Muscle layer of colon (tissue), 2 donors: ENCODE results near the gene CIRBP.

ENCODE experiments used
- H3K27ac ChIP-seq: one replicate; pipeline ENCODE4 v1.7.0; 2013; ENCODE audit warnings: low read depth, mild to moderate bottlenecking, low read length, moderate library complexity
- H3K27me3 ChIP-seq, 2 donors: one replicate each; pipeline ENCODE4 v1.7.0; 2013; ENCODE audit warnings: low read length in 2 of 2, mild to moderate bottlenecking in 2 of 2; ENCODE audit not compliant: insufficient read depth in 2 of 2, control insufficient read depth in 1 of 2
- H3K36me3 ChIP-seq: one replicate; pipeline ENCODE4 v1.7.0; 2013; ENCODE audit warnings: mild to moderate bottlenecking, low read length; ENCODE audit not compliant: insufficient read depth
- H3K4me1 ChIP-seq: one replicate; pipeline ENCODE4 v1.7.0; 2013; ENCODE audit warnings: mild to moderate bottlenecking, low read length; ENCODE audit not compliant: insufficient read depth
- H3K4me3 ChIP-seq, 2 donors: one replicate each; pipeline ENCODE4 v1.7.0; 2013; ENCODE audit warnings: low read length in 2 of 2, low read depth in 1 of 2, mild to moderate bottlenecking in 1 of 2, moderate library complexity in 1 of 2
- H3K9ac ChIP-seq: one replicate; pipeline ENCODE4 v1.7.0; 2013; ENCODE audit warnings: low read length
- H3K9me3 ChIP-seq: one replicate; pipeline ENCODE4 v1.7.0; 2013; ENCODE audit warnings: mild to moderate bottlenecking, low read length
- donor health status: abdominal sarcoma.
- donor health status: Adenocarcinoma of cecum.

Gene CIRBP

DNA sequence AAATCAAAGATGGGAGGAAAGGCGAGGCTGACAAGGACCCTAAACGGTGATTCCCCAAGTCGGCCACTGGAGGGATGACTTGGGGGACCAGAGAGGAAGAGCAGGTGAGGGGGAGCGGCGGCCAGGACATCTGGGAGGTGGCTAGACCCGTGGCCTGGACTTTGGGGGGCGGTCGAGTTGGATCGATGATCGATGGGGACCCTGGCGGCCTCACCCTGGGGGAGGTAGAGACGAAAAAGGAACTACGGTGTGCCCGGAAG is 7.7 kb upstream of the CIRBP start:
- Histone ChIP-seq H3K4me3 (peak overlapping the region; percentile 55 to 67), H3K9ac (peak overlapping the region; percentile 63), H3K27me3 (no peaks in the 10 kb centered on the region), H3K36me3 (peaks cover 19% of the 10 kb centered on the region), H3K4me1 (peaks cover 41% of the 10 kb centered on the region), H3K27ac (peak overlapping the region; percentile 81), H3K9me3 (no peaks in the 10 kb centered on the region)

DNA sequence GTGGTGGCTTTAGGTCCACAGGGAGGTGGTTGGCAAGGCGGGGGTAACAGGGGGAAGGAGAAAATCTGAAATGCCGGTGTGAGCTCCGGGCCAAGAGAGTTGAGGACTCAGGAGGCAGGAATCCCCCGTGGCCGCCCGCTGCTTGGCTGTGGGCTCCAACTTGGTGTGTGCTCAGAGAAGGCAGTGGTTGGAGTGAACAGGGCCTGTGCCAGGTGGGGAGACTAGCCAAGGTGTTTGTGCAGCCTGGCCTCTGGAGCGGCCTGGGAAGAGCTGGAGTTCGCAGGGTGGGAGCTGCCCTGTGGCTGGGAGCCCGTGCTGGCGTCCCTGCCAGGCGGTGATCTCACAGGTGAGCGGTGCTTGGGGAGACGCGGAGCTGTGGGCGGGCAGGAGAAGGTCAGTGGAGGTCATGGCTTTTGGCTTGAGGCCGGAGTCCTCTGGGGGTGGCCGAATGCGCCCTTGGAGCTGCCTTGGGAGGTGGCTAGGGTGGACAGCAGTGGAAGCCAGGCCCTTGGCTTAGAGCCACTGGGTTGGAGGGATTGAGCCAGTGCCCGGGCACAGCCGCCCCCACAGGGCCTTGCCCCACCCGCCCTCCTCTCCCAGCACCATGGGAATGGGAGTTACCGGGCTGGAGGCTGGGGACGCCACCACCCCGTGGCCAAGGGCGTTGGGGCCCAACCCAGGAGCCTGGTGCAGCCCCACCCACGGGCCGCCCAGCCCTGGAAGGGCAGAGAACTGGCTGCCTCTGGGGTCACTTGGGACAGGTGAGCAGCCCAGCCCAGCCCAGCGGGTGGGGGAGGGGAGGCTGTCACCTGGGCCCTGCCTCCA is 7.1 kb upstream of the CIRBP start:
- Histone ChIP-seq H3K9ac (peak overlapping the region; percentile 63), H3K4me1 (peaks cover 41% of the 10 kb centered on the region), H3K9me3 (no peaks in the 10 kb centered on the region), H3K4me3 (peak overlapping the region; percentile 55 to 67), H3K36me3 (peaks cover 14% of the 10 kb centered on the region), H3K27ac (peak overlapping the region; percentile 81), H3K27me3 (no peaks in the 10 kb centered on the region)

DNA sequence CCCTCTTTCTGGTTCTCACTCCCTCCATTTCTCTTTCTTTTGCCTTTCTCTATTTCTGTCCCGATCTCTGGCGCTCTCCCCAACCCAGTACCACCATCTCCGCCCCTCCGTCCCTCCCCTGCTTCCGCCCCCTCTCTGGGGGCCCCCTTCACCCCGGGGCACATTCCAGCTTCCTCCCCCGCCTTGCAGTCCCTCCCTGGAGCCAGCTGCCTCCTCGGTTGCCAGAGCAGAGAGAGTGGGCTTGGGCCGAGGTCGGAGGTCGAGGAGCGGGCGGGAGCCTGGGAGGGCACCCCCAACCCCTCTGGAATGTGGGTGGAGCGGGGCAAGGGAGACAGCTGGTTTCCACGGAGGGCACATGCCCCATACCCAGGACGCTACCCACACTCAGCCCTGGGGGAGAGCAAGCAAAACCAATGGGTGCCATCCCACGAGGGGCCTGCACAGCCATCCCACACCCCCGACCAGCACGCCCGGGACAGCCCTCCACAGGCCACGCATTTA is 6.5 kb upstream of the CIRBP start:
- no peak overlapping the region for H3K27ac ChIP-seq
- no peaks in the 10 kb centered on the region for H3K9me3 ChIP-seq
- peaks cover 8% of the 10 kb centered on the region for H3K36me3 ChIP-seq
- no peaks in the 10 kb centered on the region for H3K27me3 ChIP-seq
- H3K4me3 ChIP-seq: no peak overlapping the region
- peaks cover 47% of the 10 kb centered on the region for H3K4me1 ChIP-seq
- no peak overlapping the region for H3K9ac ChIP-seq

DNA sequence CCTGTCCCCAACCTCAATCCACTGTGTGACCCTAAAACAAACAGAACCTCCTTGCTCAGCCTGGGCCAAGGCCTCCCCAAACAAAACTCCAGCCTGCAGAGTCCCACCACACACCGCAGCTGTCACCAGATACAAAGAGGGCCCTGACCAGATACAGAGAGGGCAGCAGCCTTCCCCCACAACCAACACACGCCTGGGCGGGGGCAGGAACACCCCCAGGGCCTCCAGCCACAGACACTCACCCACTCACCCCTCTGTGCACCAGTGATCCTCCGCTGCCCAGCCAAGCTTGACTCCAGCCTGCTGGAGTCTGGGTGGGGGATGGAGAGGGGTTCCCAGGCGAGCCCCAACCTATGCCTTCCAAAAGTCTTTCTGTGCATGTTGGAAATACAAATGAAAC is 5.9 kb upstream of the CIRBP start:
- Histone ChIP-seq H3K9me3 (no peaks in the 10 kb centered on the region), H3K9ac (no peak overlapping the region), H3K4me3 (no peak overlapping the region), H3K36me3 (peaks cover 3% of the 10 kb centered on the region), H3K27ac (no peak overlapping the region), H3K4me1 (peaks cover 49% of the 10 kb centered on the region), H3K27me3 (no peaks in the 10 kb centered on the region)

DNA sequence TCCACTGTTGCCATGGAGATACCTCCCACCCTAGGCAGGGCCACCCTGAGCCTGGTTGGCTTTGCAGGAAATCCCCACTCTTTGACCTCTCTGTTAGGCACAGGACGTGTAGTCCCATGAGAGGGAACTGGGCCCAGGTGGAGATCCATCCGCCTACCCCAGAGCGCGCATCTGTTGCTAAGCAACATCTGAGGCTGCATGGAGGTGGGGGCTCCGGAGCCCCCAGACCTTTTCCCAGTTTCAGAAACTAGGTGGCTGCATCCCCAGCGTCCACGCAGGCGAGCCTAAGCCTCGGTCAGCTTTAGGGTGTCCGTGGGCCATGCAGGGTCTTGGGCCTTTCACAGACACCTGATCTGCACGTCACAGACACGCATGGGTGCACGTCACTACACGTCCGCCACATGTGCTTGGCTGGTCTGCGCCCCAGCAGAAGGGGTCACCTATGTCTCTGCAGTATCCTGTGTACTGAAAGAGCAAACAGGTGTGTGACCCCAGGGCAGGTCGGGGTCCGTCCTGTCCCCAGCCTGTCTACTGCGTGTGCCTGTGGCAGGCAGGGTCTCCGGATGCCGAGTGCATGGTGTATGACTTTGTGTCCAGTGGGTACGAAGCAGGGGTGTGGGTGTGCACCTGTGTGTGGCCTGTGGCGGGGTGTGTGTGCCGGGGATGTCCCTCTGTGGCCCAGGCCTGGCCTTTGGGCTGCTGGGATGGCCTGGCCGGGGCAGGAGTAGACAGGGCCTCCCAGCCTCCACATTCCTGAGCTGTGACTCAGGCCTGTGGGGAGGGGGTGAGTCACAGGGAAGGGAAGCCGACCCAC is 4.1 kb upstream of the CIRBP start:
- H3K27ac ChIP-seq: peak overlapping the region; percentile 93
- H3K9ac ChIP-seq: no peak overlapping the region
- H3K9me3 ChIP-seq: no peaks in the 10 kb centered on the region
- H3K36me3 ChIP-seq: no peaks in the 10 kb centered on the region
- no peaks in the 10 kb centered on the region for H3K27me3 ChIP-seq
- H3K4me3 ChIP-seq: no peak overlapping the region
- peaks cover 49% of the 10 kb centered on the region for H3K4me1 ChIP-seq

DNA sequence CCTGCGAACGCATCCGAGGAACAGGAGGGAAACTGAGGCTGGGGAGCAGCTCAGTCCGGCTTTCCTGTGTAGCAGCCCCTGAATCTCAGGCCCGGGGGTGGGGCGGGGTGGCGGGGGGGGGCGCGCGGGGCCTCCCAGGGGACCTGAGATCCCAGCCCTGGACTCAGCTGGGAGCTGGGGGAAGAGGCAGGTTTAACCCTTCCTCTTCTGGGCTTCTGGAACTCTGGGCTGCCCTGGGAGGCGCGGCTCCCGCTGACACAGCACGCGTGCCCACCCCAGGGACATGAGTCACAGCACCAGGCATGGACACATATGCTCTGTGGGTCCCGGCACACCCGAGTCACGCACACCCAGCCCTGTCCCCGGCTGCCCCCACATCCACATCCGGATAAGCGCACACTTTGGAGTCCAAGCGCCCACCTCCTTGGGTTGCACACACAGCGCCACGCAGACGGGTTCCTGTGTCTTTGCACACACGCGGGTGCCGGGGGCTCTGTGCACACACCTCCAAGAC is 3.5 kb upstream of the CIRBP start:
- H3K9ac ChIP-seq: no peak overlapping the region

DNA sequence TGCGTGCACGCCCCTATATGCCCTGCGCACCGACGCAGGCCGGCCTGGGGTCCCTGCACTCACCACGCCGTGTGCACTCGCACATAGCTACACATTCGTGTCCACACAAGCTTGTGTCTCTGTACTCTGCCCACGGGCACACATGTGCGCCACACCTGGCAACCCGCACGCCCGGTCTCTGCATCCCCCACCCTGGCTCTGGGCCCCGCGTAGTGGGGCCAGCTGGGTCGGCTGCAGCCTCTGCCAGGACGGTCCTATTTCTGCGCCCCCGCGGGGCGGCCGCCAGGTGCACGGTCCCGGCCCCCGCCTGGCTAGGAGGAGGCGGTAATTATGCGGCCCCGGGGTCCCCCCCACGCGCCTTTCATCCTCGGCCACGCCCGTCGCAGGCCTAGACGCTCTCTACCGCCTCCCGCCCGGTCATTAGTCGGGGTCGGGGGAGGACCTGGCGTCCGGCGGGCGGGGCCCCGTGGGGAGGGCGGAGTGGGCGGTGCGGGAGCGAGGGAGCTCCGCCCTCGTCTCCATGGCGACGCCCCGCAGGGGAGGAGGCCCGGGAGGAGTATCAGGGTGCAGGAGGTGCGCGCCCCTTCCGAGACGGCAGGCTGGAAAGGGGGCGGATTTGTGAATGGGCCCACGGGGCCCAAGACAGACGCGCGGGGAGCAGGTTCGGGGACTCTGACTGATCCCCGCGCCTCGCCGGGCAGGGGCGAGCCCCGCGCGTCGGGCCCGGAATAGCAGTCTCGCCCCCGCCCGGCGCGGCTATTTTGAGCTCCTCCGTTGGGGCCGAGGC is 2.8 kb upstream of the CIRBP start:
- peaks cover 8% of the 10 kb centered on the region for H3K36me3 ChIP-seq
- no peak overlapping the region for H3K9ac ChIP-seq
- H3K27ac ChIP-seq: peak overlapping the region; percentile 93
- no peaks in the 10 kb centered on the region for H3K27me3 ChIP-seq
- H3K9me3 ChIP-seq: no peaks in the 10 kb centered on the region
- peaks cover 50% of the 10 kb centered on the region for H3K4me1 ChIP-seq
- peak overlapping the region; percentile 28 to 70 for H3K4me3 ChIP-seq

More for the DNA sequence above, 3.5 kb upstream of the CIRBP start:
- Histone ChIP-seq H3K4me3 (peak overlapping the region; percentile 28 to 70), H3K9me3 (no peaks in the 10 kb centered on the region), H3K27ac (peak overlapping the region; percentile 93), H3K27me3 (no peaks in the 10 kb centered on the region), H3K36me3 (peaks cover 2% of the 10 kb centered on the region), H3K4me1 (peaks cover 46% of the 10 kb centered on the region)

DNA sequence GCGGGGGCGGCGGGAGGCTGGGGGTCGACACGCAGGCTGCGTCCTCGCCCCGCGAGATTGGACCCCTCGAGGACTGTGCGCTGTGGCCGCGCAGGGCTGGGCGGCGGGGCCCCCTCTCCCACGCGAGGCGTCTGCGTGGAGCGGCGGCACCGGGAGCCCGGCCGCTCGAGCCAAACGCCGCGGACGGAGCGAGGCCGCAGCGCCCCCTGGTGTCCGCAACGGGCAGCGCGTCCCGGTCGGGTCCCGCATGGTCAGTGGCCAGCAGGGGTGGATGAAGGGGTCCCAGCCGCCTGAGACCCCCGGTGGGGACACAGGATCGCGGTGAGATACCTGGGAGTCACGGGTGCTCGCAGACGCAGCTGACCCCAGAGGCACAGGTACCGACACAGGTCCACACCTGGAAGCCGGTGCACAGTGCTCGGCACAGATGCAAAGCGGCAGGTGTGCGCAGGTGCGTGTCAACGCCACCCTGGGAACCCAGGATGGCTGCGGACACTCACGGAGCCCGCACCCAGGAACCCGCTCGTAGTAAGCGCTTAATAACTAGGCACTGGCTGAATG is 2.1 kb upstream of the CIRBP start:
- H3K27me3 ChIP-seq: no peaks in the 10 kb centered on the region
- peak overlapping the region; percentile 27 for H3K9ac ChIP-seq
- no peaks in the 10 kb centered on the region for H3K9me3 ChIP-seq
- H3K27ac ChIP-seq: peak overlapping the region; percentile 93
- H3K4me1 ChIP-seq: peaks cover 50% of the 10 kb centered on the region
- H3K36me3 ChIP-seq: peaks cover 15% of the 10 kb centered on the region
- H3K4me3 ChIP-seq: peak overlapping the region; percentile 41 to 70

DNA sequence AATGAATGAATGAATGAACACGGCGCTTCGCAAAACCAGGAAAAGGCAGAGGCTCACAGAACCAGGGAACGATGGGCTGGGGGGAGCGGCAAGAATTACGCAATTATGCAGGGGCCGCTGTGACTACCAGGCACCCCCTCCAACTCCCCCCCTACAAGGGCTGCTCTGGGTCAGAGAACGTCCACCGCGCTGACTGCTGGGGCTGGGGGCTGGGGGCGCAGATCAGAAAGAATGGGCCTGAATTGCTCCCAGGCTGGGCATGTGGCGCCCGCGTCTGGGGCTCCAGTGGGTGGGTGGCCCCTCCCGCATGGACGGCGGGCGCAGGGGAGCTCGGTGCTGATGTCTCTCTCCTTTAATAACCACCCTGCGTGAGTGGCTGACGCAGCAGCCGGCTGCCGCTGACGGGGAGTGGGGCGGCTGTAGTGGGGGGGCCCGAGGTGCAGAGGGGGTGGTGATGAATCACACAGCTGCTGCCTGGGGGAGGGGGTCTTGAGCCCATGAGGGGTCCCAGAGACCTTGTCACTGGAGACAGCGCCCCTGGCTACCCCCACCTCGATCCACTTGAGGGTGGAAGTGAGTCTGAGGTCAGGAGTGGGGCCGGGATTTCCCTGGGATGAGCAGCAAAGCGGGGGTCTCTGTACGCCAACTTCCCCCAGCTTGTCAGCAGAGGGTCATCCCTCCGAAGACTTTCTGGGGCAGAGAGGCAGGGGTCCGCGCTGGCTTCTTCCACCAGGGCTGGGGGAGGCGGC is 1.5 kb upstream of the CIRBP start:
- Histone ChIP-seq H3K4me3 (peak overlapping the region in 1 of 2 donors; percentile 41), H3K36me3 (peaks cover 22% of the 10 kb centered on the region), H3K9me3 (no peaks in the 10 kb centered on the region), H3K27ac (peak overlapping the region; percentile 98), H3K27me3 (no peaks in the 10 kb centered on the region), H3K9ac (peak overlapping the region; percentile 79), H3K4me1 (peaks cover 50% of the 10 kb centered on the region)

DNA sequence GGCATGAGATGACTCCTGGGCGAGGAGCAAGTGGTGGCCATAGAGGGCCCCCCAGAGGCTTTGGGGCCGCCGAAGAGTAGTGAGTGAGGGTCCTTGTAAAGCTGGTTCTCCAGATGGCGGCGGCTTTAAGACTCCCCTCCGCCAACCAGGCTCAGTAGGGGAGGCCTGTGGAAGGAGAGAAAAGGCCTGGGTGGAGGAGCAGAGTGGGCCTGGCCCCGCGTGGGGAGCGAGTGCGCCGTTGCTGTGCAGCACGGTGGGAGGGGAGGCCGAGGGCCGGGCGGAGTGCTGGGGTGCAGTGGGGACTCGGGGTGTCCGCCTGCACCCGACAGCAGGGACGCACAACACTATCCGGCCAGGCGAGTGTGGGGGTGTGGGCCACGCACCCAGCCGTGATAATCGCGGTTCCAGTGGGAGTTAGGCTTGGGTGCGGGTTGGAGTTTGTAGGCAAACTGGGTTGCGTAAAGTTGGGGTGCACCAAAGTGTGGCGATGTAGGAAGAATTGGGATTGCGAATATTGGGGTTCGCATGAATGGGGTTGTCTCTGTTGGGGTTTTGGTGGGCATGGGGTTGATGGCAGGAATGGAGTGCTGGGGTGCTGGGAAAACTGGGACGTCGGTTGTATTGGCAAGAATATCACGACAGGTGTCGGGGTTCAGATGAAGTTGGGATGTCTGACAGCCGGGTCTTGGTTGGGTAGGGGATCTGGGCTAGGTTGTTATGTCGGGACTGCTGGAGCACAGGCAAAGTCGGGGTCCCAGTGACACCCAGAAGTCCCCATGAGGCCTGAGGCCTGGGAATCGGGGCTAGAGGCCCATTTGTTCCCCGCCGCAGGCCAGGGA is 687 bp upstream of the CIRBP start:
- Histone ChIP-seq H3K27me3 (no peaks in the 10 kb centered on the region), H3K36me3 (peaks cover 30% of the 10 kb centered on the region), H3K4me3 (peak overlapping the region in 1 of 2 donors; percentile 39), H3K9me3 (no peaks in the 10 kb centered on the region), H3K27ac (peak overlapping the region; percentile 98), H3K9ac (peak overlapping the region; percentile 79), H3K4me1 (peaks cover 56% of the 10 kb centered on the region)
